Osteocyte (in vitro differentiated cells): ENCODE data around the gene PITPNC1. TPM values are rescaled to one million over a fixed set of nuclear protein-coding genes. Genes with fewer than 3 reads are reported as not detected.

Experiments
- DNase-seq: peaks from one replicate; pipeline ENCODE4 v3.0.0; 2021; ENCODE audit warnings: mixed read lengths; ENCODE audit not compliant: unreplicated experiment; ENCODE audit errors: extremely low spot score
- H3K27ac Mint-ChIP-seq: one replicate; pipeline ENCODE4 v1.8.0; 2021; ENCODE audit warnings: mild to moderate bottlenecking, mixed read lengths; ENCODE audit not compliant: unreplicated experiment
- H3K27me3 Mint-ChIP-seq: one replicate; pipeline ENCODE4 v1.8.0; 2021; ENCODE audit warnings: mixed read lengths; ENCODE audit not compliant: unreplicated experiment
- H3K36me3 Mint-ChIP-seq: one replicate; pipeline ENCODE4 v1.8.0; 2021; ENCODE audit warnings: mixed read lengths; ENCODE audit not compliant: unreplicated experiment
- H3K4me1 Mint-ChIP-seq: one replicate; pipeline ENCODE4 v1.8.0; 2021; ENCODE audit warnings: mixed read lengths; ENCODE audit not compliant: unreplicated experiment
- H3K4me3 Mint-ChIP-seq: one replicate; pipeline ENCODE4 v1.8.0; 2021; ENCODE audit warnings: mild to moderate bottlenecking, moderate library complexity, mixed read lengths; ENCODE audit not compliant: unreplicated experiment
- H3K9me3 Mint-ChIP-seq: one replicate; pipeline ENCODE4 v1.8.0; 2021; ENCODE audit warnings: mixed read lengths; ENCODE audit not compliant: unreplicated experiment
- CTCF ChIP-seq: fragments of 200-600 bp; sonication (generic); IDR thresholded peaks from 2 replicates; pipeline ENCODE4 v1.5.0; 2021; ENCODE audit warnings: antibody characterized with exemption, mild to moderate bottlenecking, moderate library complexity
- total RNA-seq: library from RNA; stranded (reverse); gene quantifications from 2 replicates; pipeline ENCODE4 v1.2.1, GENCODE V29; 2021

PITPNC1 gene
- total RNA-seq, 1 donor from 2014 or later = 18.0 TPM

- Mint-ChIP-seq H3K4me3 (no peak overlapping the region), H3K27me3 (peaks cover 4% of the 10 kb centered on the region), H3K36me3 (peaks cover 4% of the 10 kb centered on the region), H3K27ac (no peak overlapping the region), H3K4me1 (no peaks in the 10 kb centered on the region), H3K9me3 (no peaks in the 10 kb centered on the region)
- no peak for TF ChIP-seq CTCF
- no peak for DNase-seq
These were observed 193.7 kb downstream of the PITPNC1 start for GRCh38 chr17:67570797-67571196.

- H3K4me1 Mint-ChIP-seq = no peaks in the 10 kb centered on the region
- no peak overlapping the region for H3K4me3 Mint-ChIP-seq
- no peak for DNase-seq
- no peak for TF ChIP-seq CTCF
- H3K9me3 Mint-ChIP-seq = no peaks in the 10 kb centered on the region
- H3K36me3 Mint-ChIP-seq = peaks cover 4% of the 10 kb centered on the region
- H3K27me3 Mint-ChIP-seq = peaks cover 4% of the 10 kb centered on the region
- H3K27ac Mint-ChIP-seq = no peak overlapping the region
These were observed 194.4 kb downstream of the PITPNC1 start for GRCh38 chr17:67571478-67571877.

DNA sequence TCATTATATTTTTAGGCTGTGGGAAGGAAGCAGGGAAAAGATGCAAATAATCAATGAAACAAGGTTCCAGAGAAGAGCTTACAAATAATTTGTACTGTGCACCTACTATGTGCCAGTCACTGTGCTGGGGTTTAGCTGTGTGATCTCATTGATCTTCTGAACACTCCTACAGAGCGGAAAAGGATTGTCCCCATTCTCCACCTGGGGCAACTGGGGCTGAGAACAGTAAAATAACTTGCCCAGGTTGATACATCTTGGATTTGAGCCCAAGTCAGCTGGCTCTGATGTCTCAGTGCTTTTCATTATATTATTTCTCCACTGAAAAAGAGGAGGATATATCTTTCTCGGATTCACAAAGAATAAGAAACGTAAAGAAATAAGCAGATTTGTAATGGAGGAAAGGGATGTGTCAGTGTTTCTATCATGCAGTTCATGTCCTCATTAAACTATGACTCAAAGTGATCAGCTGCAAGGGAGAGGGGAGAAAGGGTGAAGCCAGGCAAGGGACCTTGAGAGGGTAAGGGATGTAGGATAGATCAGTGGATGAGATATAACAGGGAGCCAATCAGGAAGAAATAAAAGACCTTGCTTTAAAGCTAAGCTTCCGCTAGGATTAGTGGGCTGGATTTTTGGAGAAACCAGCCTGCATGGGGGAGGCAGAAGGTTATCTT lies 197.0 kb downstream of the PITPNC1 start:
- Mint-ChIP-seq H3K27ac (no peak overlapping the region), H3K9me3 (no peaks in the 10 kb centered on the region), H3K4me1 (no peaks in the 10 kb centered on the region), H3K4me3 (no peak overlapping the region), H3K36me3 (peaks cover 5% of the 10 kb centered on the region), H3K27me3 (peaks cover 4% of the 10 kb centered on the region)
- no peak for TF ChIP-seq CTCF
- no peak for DNase-seq

GRCh38 chr17:67574658-67575293 lies 197.7 kb downstream of the PITPNC1 start:
- Mint-ChIP-seq H3K4me3 (no peak overlapping the region), H3K9me3 (no peaks in the 10 kb centered on the region), H3K36me3 (peaks cover 5% of the 10 kb centered on the region), H3K27me3 (peaks cover 4% of the 10 kb centered on the region), H3K4me1 (no peaks in the 10 kb centered on the region), H3K27ac (no peak overlapping the region)
- DNase-seq = no peak
- TF ChIP-seq CTCF = no peak

DNA sequence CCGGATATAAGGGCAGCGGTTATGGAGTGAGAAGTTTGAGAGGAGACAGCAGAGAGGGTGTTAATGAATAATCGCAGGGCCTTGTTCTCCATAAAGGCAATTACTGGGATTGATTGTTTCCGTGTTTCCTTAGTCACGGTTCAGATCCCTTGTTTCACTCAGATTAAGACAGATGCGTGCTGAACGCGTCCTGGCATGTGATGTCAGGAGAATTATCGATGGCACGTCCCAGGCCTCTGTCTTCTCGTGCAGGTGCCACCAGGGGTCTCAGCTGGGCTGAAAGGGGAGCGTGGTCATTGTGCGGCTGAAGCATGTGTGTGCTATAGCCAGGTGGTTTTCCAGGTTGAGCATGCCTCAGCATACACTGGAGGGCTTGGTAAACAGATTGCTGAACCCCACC lies 198.2 kb downstream of the PITPNC1 start:
- H3K4me1 Mint-ChIP-seq = no peaks in the 10 kb centered on the region
- no peak for TF ChIP-seq CTCF
- DNase-seq = peak; percentile 68
- no peak overlapping the region for H3K27ac Mint-ChIP-seq
- no peak overlapping the region for H3K4me3 Mint-ChIP-seq
- H3K9me3 Mint-ChIP-seq = no peaks in the 10 kb centered on the region
- H3K36me3 Mint-ChIP-seq = peaks cover 4% of the 10 kb centered on the region
- H3K27me3 Mint-ChIP-seq = peaks cover 4% of the 10 kb centered on the region
